Thyroid gland (tissue), 4 donors: ENCODE measurements around the gene FAM89B.

Experiments used
- POLR2A ChIP-seq, 2 donors: fragments of 450-650 bp; IDR thresholded peaks; one replicate each; pipeline ENCODE4 v1.6.1; 2017; ENCODE audit warnings: antibody characterized with exemption in 2 of 2, mild to moderate bottlenecking in 2 of 2, moderate library complexity in 1 of 2
- TF ChIP-seq, protein P1 (sequence below), 6 experiments: fragments of 200-600 bp in 3 of 6; fragments of 450-650 bp in 3 of 6; sonication (generic) in 3 of 6; IDR thresholded peaks; one replicate each; pipeline ENCODE4 v1.5.1; 2016 to 2019; ENCODE audit warnings: antibody characterized with exemption in 6 of 6, mild to moderate bottlenecking in 2 of 6, inconsistent platforms in 1 of 6, moderate library complexity in 1 of 6

DNA sequence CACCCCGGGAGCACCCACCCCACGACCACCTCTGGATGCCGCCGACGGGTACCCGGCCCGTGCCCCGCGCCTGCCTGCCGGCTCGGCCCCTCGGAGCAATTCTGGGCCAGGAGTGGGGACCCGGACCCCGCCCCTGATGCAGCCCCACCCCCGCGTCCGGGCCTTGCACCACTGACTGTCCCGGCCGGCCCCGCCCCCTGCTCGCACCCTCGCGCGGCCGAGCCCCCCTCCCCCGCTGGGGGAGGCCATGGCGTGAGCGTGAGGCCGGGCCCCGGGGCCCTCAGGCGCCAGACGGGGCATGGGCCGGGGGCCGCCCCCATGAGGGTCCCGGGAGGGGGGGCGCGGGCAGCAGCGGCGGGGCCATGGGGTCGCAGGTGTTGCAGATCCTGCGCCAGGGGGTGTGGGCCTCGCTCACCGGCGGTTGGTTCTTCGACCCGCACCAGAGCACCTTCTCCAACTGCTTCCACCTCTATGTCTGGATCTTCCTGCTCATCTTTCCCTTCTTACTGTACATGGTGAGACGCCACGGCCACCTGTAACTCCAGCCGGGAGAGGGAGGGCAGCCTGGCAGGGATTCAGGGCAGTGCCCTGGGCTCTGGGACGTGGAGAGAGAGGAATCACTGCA is 43.7 kb downstream of the FAM89B start:
- no peak for TF ChIP-seq POLR2A (IDR thresholded peaks at IDR 0.05)
- TF ChIP-seq, protein P1, sequence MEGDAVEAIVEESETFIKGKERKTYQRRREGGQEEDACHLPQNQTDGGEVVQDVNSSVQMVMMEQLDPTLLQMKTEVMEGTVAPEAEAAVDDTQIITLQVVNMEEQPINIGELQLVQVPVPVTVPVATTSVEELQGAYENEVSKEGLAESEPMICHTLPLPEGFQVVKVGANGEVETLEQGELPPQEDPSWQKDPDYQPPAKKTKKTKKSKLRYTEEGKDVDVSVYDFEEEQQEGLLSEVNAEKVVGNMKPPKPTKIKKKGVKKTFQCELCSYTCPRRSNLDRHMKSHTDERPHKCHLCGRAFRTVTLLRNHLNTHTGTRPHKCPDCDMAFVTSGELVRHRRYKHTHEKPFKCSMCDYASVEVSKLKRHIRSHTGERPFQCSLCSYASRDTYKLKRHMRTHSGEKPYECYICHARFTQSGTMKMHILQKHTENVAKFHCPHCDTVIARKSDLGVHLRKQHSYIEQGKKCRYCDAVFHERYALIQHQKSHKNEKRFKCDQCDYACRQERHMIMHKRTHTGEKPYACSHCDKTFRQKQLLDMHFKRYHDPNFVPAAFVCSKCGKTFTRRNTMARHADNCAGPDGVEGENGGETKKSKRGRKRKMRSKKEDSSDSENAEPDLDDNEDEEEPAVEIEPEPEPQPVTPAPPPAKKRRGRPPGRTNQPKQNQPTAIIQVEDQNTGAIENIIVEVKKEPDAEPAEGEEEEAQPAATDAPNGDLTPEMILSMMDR (IDR thresholded peaks at IDR 0.05): no peak
